ENCODE data around the gene BAZ2B. TPM values are rescaled to one million over a fixed set of nuclear protein-coding genes. Genes with fewer than 3 reads are reported as not detected.

The BAZ2B gene
- total and polyA plus RNA-seq, 2 of the 13 experiments (the other 11 are each of a cell fraction or from before 2014, with no cell fraction given): 14.0 to 15.1 TPM

GRCh38 chr2:159371506-159371905, 244.8 kb downstream of the BAZ2B start:
- DNase-seq (ENCODE audit: low spot score) (no peak), ATAC-seq (no peak), FAIRE-seq (no peak)
- Histone ChIP-seq H3K79me2 (ENCODE audit: insufficient read depth, low read length) (no peaks in the 10 kb centered on the region), H3K9ac (ENCODE audit: insufficient read depth, low read depth, low read length) (no peak overlapping the region), H2AFZ (ENCODE audit: low read length) (no peak overlapping the region), H3K36me3 (replicated peaks in 1 of 2; ENCODE audit: control insufficient read depth in 1 of 2, insufficient read depth in 2 of 2, low read length in 2 of 2) (peaks cover 0 to 12% of the 10 kb centered on the region in 2 experiments; a peak in 1 of 5 replicates), H3K9me3 (ENCODE audit: low read length) (no peaks in the 10 kb centered on the region), H3K4me2 (ENCODE audit: low read depth, low read length) (no peak overlapping the region), H3K4me3 (replicated peaks in 1 of 3; ENCODE audit: insufficient read depth in 1 of 3, low read depth in 2 of 3, low read length in 3 of 3) (no peak overlapping the region), H3K27me3 (ENCODE audit: control insufficient read depth in 1 of 2, insufficient read depth in 2 of 2, low read length in 2 of 2) (no peaks in the 10 kb centered on the region), H3K4me1 (ENCODE audit: insufficient read depth, low read length) (no peaks in the 10 kb centered on the region), H3K27ac (ENCODE audit: extremely low read length, insufficient read depth, low read length) (no peak overlapping the region), H4K20me1 (ENCODE audit: insufficient read depth, low read length) (no peaks in the 10 kb centered on the region)
- no TSS peak for BruUV-seq (replicated peaks)
- POLR2A ChIA-PET: no interaction called here
- 63% methylated on average over 2 of the region's 2 CpGs for WGBS (ENCODE audit: low lambda C conversion rate)
- in situ Hi-C loops (cut with HindIII; ENCODE audit: extremely low pct_ligation_motif_present, low pct_unique_long_range_greater_than_20kb) (no loop called here), intact Hi-C loops (cut with micrococcal nuclease; ENCODE audit: unreplicated experiment) (no loop called here)
- CTCF ChIA-PET (ENCODE audit: low intra/inter-chr PET ratio, low total read pairs): no interaction called here
- TF ChIP-seq ZNF644 (CRISPR knock-in tag; IDR thresholded peaks at IDR 0.05; ENCODE audit: low read depth): no peak
- no peak for TF ChIP-seq TEF (CRISPR knock-in tag; IDR thresholded peaks at IDR 0.05)
- no peak for TF ChIP-seq ZNF253 (CRISPR knock-in tag; IDR thresholded peaks at IDR 0.05; ENCODE audit: borderline replicate concordance)
- no peak for TF ChIP-seq KDM4B (CRISPR knock-in tag; IDR thresholded peaks at IDR 0.05)
- no peak for TF ChIP-seq ZNF224 (CRISPR knock-in tag; IDR thresholded peaks at IDR 0.05)
- no peak for TF ChIP-seq GLMP (CRISPR knock-in tag; IDR thresholded peaks at IDR 0.05; ENCODE audit: borderline replicate concordance)
- TF ChIP-seq CSRNP1 (CRISPR knock-in tag; IDR thresholded peaks at IDR 0.05): no peak
- TF ChIP-seq ZBTB8A (CRISPR knock-in tag; IDR thresholded peaks at IDR 0.05; ENCODE audit: borderline replicate concordance, low read depth): no peak
- TF ChIP-seq ZNF713 (CRISPR knock-in tag; IDR thresholded peaks at IDR 0.05): no peak
- no peak for TF ChIP-seq TRIM24 (CRISPR knock-in tag; IDR thresholded peaks at IDR 0.05)
- TF ChIP-seq ZNF383 (CRISPR knock-in tag; IDR thresholded peaks at IDR 0.05; ENCODE audit: borderline replicate concordance): no peak
- TF ChIP-seq ZNF232 (CRISPR knock-in tag; IDR thresholded peaks at IDR 0.05; ENCODE audit: borderline replicate concordance): no peak
- no peak for TF ChIP-seq ZNF280D (CRISPR knock-in tag; IDR thresholded peaks at IDR 0.05)
- TF ChIP-seq BRD4 (CRISPR knock-in tag; IDR thresholded peaks at IDR 0.05): no peak
- TF ChIP-seq KDM3A (CRISPR knock-in tag; IDR thresholded peaks at IDR 0.05; ENCODE audit: low read depth): no peak
- TF ChIP-seq MBNL3 (CRISPR knock-in tag; conservative IDR thresholded peaks at IDR 0.05): no peak
- no peak for TF ChIP-seq MXI1 (IDR thresholded peaks at IDR 0.05; ENCODE audit: borderline replicate concordance, low read depth, low read length)
- no peak for TF ChIP-seq ZC3H4 (CRISPR knock-in tag; IDR thresholded peaks at IDR 0.05; ENCODE audit: borderline replicate concordance)
- no peak for TF ChIP-seq ZNF557 (CRISPR knock-in tag; IDR thresholded peaks at IDR 0.05)
